ENCODE data around the gene ADSS2.

DNA sequence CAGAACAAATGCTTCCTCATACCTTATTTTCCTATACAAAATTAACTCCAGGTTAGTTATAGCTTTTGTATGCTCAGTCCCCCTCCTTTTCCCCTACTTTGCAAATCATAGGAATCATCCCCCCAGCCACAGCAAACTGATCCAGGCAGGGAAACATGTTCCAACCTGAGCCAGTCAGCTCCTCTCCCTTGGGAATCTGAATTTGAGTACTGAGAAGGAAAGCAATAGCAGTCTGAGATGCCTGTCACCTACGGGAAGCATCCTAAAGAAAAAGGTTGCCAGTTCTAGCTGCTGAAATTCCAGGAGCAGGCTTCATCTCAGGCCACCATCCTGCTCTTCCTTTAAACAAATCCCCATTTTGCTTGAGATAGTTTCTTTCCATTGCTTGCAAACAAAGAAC is 6.9 kb downstream of the ADSS2 start:
- TF ChIP-seq, protein P1, sequence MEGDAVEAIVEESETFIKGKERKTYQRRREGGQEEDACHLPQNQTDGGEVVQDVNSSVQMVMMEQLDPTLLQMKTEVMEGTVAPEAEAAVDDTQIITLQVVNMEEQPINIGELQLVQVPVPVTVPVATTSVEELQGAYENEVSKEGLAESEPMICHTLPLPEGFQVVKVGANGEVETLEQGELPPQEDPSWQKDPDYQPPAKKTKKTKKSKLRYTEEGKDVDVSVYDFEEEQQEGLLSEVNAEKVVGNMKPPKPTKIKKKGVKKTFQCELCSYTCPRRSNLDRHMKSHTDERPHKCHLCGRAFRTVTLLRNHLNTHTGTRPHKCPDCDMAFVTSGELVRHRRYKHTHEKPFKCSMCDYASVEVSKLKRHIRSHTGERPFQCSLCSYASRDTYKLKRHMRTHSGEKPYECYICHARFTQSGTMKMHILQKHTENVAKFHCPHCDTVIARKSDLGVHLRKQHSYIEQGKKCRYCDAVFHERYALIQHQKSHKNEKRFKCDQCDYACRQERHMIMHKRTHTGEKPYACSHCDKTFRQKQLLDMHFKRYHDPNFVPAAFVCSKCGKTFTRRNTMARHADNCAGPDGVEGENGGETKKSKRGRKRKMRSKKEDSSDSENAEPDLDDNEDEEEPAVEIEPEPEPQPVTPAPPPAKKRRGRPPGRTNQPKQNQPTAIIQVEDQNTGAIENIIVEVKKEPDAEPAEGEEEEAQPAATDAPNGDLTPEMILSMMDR (conservative IDR thresholded peaks at IDR 0.05), result no peak
- no peak for TF ChIP-seq EZH2 (IDR thresholded peaks at IDR 0.05; ENCODE audit: low read depth)

Data from PC-9 (cell line).